NCI-H2107 (cell line): ENCODE results near the gene PARP1.
"Not testable (repeated sequence)": the region's sequence is repeated elsewhere in the genome, so short reads cannot be mapped to it uniquely, and the experiment has no call there.

Experiments
- DNase-seq: peaks from one replicate; lab custom pipeline; 2025; lab: John Stamatoyannopoulos, UW

Gene PARP1

DNA sequence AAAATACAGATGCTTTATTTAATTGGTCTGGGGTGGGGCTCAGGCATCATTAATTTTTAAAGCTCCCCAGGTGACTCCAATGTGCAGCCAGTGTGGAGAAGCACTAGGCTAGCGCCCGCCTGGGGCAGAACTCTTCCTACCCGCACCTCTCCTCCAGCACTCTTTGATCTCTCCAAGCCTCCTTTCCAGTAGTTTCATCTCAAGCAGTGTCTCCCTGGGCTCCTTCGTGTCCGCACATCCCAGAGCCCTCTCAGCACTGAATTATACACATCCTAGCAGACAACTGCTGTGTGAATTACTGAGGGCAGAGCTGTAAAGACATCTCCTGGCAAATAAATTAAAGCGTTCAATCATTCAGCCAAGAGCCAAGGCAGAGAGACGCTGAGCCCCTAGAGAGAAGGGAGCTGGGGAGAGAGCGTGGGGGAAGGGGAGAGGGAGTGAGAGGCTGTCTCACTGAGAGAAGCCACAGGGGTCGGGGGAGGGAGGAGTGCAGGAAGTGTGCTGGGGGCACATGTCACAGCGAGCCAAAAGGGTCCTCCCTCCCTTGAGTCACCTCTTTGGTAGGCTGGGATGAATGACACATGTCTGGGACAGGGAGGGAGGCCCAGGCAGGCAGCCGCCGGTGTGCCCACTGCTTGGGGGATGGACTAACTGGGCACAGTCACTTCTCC, 21.0 kb upstream of the PARP1 start:
- DNase-seq: no peak

- DNase-seq: no peak
Observed at GRCh38 chr1:226428348-226428747, 20.5 kb upstream of the PARP1 start.

DNA sequence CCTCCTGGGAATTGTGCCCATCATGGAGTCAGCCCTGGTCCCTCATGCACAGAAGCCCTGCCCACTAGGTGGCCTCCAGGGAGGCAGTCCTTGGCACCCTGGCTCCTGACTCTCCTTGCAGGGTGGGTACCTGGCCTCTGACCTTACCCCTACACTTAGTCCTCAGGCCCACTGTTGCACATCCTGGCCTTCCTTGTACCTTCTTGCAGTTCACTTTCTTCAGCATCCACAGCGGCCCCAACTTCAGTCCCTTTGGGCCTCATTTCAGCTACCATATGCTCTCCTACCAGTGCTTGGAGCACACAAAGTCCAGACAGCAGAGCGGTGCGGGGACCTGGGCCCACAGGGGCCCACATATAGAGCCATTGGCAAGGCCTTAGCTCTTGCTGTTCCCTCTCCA, 19.2 kb upstream of the PARP1 start:
- no peak for DNase-seq

- not testable (repeated sequence) for DNase-seq
Observed at GRCh38 chr1:226426395-226426794, 18.5 kb upstream of the PARP1 start.

- DNase-seq: no peak
Observed at GRCh38 chr1:226425431-226426031, 17.6 kb upstream of the PARP1 start.

DNA sequence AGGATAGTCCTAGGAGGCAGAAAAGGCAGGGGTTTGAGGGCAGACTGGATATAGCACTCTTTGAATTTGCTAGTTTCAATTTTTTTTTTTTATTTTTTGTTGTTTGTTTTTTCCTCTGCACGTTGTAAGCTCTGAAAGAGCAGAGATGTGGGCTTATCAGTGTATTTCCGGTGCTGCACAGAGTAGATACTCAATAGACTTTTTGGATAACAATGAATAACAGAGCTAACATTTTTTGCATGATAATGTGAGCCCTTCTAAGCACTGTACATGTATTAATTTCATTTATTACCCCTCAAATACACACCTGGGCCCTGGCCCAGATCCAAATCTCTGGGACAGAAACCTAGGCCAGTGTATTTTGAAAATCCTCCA, 17.1 kb upstream of the PARP1 start:
- DNase-seq: no peak

- peak; percentile 53 for DNase-seq
Observed at GRCh38 chr1:226424221-226425003, 16.5 kb upstream of the PARP1 start.

DNA sequence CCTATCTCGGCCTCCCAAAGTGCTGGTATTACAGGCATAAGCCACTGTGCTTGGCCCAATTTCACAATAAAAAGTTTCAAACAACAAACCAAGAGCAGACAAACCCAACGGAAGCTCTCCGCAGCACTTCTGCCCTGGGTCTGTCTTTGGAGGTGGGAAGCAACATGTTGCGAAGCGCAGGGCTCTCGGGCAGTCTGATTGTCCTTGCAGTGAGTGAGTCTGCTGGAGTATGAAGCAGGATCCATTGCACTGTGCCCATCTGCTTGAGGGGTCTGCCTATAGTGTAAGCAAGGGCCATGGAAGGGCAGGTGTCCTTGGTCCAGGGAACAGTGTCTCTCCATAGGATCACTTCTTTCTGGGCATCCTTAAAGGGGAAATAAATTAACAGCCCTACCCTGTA, 14.6 kb upstream of the PARP1 start:
- no peak for DNase-seq

GRCh38 chr1:226420897-226421296, 13.0 kb upstream of the PARP1 start:
- DNase-seq: no peak

DNA sequence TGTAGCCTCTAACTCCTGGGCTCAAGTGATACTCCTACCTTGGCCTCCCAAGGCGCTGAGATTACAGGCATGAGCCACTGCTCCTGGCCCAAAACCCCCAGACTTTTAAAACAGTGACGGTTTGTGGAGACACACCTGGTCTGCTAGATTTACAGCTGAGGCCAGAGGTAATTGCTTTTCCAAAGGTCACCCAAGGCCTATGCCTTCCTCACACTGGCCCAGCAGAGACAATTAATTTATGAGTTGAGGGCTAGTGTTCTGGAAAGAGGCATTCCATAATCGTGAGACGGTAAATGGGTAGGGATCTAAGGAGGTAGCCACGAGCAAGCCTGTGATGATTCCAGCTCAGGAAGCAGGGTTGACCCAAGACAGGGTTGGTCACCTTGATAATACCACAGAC, 12.4 kb upstream of the PARP1 start:
- no peak for DNase-seq

DNA sequence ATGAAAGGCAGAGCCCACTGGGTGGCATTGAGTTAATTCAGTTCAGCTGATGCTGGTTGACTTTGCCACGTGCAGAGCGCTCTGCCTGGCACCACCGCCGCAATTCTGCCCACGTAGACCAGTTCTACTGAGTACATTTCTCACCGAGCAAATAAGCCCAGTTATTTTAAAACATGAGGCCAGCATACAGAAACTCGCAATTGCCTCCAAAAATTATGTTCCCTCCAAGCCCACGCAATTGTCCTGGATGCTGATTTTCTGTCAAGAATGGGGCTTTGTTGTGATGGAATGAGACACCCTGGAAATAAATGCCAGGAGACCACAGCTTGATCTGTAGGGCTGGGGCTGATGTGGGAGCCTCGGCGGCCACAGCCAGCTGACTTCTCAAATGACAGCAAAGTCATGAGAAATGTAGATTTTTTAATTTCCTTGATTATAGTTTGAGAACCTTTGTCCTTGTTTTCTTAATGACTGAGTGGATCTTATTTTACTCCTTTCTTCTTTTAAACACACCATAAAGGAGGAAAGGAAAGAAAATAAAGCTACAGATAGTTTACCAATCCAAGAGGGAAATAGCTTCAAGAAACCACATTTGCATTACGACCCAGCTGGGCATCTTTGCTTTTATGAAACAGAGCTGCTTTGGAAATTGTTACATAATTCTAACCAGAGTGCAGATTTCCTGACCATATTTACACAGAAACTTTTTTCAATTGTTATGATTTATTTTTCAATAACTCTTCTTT, 11.6 kb upstream of the PARP1 start:
- DNase-seq: no peak

DNA sequence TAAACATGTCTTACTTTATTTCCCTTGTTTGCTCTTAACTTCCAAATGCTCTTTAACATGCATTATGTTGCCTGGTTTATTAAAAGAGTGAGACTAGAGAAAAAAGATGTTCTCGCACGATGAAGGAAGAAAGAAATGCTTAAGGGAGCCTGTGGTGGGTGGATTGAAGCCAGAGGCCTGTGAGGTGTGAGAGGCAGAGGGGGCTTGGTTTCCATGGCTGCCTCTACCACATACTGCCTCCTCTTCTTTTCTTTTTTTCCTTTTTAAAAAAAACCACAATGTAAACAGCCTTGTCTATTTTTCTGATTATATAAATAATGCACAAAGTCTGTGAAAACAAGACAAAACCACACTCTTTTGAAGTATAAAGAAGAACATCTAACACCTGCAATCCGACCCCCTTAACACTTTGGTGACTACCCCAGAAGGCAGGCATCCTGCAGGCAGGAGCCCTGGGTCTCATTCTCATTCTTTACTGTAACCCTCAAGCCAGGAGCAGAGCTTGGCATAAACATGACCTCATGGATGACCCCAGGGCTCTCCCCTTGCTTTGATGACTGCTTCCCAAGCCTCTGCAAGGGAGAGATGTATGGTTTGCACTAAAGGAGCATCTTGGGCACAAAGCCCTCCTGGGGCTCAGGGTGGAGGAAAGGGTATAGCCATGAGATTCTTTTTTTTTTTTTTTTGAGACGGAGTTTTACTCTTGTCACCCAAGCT, 10.1 kb upstream of the PARP1 start:
- DNase-seq: no peak

DNA sequence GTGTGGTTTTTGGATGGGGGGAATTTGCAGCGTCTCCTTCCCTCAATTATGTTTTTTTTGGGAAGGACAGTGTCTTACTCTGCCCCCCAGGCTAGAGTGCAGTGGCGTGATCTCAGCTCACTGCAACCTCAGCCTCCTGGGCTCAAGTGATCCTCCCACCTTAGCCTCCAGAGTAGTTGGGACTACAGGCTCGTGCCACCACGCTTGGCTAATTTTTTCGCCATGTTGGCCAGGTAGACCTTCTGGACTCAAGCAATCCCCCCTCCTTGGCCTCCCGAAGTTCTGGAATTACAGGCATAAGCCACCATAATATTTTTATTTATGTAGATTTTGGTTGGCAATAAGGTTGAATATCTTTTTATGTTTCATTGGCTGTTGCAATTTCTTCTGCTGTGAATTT, 9.5 kb upstream of the PARP1 start:
- no peak for DNase-seq

DNA sequence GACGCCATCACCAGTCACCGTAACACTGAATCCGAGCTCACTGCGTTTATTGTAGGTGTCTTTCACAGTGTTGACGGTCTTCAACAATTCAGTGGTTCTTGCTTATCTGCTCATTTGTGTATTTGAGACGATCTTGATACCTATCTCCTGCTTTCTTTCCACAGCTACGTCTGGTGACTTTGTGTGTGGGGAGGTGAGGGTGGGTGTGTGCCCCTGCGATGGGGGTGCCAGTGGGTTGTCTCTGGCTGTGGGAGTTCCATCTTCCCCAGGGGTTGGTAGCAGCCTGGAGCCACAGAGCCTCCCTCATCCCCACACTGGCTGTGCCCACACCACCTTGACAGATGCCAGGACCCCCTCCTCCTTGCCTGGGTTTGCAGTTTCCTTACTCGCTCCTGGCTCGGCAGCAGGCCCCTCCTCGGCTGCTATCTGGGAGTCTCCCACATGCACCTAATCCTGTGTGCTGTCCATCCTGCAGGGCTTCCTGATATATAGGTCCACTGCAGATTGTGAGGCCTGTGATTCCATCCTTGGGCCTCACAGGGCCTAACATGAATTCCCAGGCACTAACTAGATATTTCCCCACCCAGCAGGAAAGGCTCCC, 6.3 kb upstream of the PARP1 start:
- no peak for DNase-seq

GRCh38 chr1:226411619-226412018, 3.7 kb upstream of the PARP1 start:
- no peak for DNase-seq

DNA sequence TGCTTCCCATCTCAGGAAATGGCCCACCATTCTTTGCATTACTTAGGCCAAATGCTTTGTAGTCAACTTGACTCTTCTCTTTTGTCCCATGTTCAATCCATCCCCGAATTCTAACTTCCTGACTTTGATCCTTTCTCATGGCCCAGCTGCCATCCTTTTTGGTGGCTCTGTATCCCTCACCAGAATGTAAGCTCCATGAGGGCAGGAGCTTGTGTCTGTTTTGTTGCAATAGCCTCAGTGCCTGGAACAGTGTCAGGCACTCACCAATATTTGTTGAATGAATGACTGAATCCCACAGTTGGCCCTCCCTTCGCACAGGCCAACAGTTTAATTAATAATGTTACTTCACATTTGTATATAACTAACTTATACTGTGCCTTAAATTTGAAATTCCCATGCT, 3.1 kb upstream of the PARP1 start:
- DNase-seq: no peak

GRCh38 chr1:226409392-226409791, 1.5 kb upstream of the PARP1 start:
- no peak for DNase-seq

GRCh38 chr1:226408285-226409184, 642 bp upstream of the PARP1 start:
- DNase-seq: no peak

DNA sequence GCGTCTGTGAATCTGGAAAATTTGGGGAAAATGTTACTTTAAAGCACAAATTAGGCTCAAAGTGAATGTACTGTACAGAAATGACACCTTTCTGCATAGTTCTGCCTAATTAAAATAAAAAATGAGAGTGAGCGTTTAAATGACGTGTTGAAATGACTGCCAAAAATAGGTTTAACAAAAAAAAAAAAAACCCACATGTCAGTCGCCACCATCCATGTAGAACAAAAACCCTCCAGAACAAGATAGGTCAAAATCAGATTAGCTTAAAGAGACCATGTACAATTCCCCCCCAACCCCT, 745 bp downstream of the PARP1 start:
- no peak for DNase-seq

GRCh38 chr1:226406401-226406881, 1.5 kb downstream of the PARP1 start:
- DNase-seq: no peak
